NOMO-1 treated with dmso at 0.1 percent for 144 hours (cell line): ENCODE measurements around the gene PRMT3.
"Not testable (repeated sequence)": the region's sequence is repeated elsewhere in the genome, so short reads cannot be mapped to it uniquely, and the experiment has no call there.

ENCODE experiments used
- DNase-seq: peaks from one replicate; lab custom pipeline; 2025; ENCODE audit not compliant: unreplicated experiment; lab: John Stamatoyannopoulos, UW

The PRMT3 gene

DNA sequence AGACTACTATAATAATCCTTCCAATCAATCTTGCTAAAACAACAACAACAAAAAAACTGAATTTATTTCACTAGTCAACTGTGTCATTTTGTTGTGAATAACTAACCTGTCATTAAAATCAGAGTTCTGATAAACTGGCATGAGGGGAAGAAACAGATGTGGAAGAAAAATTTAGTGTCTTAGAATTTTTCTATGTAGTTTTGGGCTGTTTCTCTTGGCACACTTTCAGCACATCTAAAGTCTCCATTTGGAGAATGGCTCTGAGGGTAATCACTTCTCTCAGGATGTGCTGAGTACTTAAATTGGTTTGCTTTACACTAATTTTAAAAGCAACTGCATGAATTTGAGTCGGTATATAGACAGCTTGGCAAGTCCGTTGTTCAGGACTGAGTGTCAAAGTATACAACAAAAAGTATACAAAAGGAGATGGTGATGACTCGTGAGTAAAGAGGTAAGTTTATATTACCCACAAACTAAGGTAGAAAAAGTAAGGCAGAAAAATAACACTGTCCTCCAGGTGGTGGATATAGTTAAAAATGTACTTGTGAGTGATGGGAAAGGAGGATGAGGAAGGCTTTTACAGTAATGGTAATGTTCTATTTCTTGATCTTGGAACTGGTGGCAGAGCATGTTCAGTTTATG lies 13.8 kb upstream of the PRMT3 start:
- no peak for DNase-seq

DNA sequence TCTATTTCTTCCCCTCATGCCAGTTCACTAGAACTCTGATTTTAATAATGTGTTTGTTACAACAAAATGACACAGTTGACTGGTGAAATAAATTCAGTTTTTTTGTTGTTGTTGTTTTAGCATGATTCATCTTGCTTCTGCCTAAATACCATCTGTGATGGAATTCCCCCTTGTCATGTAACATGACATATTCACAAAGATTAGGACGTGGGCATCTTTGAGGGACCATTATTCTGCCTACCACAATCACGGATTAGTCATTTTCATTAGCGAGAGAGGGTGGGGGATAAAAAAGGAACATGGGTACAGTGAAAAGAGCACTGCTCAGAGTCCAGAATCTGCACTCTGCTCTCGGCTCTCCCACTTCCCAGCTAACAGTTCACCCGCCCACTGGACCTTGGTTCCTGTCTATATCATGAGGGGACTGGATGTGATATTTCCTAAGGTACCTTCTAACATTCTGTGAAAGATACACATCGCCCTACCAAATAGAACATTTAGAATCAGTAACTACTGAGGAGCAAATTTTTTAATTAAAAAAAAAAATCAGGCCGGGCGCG lies 12.7 kb upstream of the PRMT3 start:
- DNase-seq = no peak

DNA sequence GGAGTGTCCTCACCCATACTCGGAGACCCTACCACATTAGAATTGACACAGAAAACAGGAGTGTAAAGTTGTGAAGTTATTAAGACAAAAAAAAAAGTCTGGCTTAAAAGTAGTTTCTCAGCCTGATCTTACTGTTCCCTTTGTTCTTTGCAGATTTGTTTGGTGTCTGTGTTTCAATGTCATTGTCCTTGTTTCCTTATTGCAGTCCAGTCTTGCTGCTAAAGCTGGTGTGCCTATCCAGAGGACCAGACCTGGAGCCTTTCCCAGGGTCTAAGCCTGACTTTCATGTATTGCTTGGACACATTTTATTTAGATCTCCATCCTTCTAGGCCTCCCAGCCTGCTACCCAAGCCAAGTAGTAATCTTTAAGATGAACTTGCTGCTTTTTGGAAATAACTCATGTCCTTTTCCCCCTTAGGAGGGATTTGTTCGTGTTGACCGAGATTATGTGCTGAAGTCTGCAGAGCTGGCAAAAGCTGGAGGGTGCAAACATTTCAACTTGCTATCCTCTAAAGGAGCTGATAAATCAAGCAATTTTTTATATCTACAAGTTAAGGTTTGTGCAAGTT lies 11.3 kb upstream of the PRMT3 start:
- DNase-seq = no peak

DNA sequence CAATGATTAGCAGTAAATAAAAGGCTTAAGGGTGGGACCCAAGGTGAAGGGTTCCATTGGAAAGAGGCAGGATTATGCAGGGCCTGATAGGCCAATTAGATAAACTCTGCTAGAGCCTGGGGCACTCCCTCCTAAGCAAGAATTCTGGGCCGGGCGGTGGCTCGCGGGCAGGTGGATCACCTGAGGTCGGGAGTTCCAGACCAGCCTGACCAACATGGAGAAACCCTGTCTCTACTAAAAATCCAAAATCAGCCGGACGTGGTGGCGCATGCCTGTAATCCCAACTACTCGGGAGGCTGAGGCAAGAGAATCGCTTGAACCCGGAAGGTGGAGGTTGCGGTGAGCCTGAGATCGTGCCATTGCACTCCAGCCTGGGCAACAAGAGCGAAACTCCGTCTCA lies 1.5 kb upstream of the PRMT3 start:
- not testable (repeated sequence) for DNase-seq

DNA sequence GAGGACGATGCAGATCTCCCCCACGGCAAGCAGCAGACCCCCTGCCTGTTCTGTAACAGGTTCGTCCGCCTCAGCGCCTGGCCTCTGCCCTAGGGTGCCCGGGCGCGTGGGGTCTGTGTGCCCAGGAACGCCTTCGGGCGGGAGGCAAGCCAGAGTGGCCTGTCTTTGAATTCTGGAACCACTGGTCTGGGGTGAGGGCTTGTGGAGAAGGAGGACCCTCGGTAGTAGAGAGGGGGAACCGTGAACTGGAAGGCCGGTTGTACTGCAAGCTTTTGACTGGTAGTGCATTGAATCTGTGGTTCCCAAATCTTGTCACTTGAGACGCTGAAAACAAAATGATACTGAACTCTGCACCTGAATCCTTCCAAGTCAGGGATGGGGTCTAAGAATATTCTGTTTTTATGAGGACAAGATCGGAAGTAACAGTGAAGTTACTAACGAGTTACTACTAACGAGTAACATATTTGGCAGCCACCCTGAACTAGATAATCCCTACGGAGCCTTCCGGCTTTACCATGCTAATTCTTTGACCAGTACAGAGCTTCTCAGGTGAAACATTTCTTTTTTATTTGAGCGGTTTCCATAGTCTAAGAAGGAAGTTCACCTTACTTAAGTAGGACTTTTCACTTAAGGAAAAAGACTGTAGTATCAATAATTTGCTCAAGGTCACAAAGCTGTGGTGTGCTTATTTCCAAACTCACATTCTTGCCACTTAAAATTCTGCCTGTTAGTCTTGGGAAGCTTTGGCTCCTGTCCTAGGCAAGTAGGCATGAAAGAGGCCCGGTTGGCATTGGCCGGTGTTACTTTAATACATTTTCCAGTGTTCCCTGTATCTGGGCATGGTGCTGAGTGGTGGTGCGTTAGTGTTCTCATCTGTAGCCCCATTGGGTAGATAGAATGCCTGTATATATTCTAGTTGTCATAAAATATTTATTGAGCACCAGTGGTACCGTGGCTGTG lies 860 bp downstream of the PRMT3 start:
- DNase-seq = no peak

DNA sequence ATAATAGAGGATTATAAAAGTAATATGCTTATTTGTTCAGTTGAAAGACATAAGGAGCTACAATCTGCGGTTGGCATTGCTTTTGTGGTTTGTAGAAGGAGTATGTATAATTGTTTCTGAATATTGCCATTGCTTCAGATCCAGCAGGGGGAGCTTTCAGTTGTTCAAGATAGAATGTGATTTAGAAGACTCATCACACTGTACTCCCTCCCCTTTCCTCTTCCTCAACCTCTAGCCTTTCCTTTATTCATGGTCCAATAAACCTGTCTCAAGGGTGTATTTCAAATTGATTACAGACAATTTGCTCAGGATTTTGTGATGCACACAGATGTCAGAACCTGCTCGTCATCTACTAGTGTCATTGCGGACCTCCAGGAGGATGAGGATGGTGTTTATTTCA lies 9.8 kb downstream of the PRMT3 start:
- DNase-seq = peak; percentile 29

DNA sequence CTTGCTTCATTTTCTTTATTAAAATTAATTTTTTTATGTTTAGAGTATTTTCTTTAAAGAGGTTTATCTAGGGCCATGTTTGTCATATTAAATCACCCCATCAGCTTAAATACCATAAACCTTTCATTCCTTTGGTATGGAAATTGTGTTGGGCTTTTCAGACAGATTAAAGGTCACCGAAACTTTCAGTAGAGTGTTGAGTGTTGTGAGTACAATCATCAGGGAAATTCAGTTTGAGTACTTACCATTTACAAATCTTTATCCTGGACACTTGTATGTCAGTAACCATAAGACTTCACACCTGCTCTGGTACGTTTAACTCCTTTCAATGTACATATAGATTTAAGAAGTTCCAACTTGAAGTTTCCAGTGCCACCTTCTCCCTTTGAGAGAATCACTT lies 12.0 kb downstream of the PRMT3 start:
- DNase-seq = no peak

DNA sequence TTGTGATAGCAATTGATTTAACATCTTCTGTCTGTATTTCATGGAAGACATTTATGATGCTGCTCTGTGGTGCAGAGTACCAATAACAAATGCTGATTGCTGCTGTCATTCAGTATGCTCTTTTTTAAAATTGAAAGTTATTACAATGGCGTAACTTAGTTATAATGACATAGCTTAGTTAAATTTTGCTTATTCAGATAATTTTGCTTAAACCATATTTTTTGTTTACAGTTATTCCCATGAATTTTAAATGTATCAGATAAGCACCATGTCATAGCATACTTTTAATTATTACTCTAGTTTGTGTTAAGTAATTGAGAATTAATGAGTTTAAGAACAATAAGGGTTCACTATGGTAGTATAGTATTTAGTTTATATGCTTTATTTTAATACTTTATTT lies 15.5 kb downstream of the PRMT3 start:
- no peak for DNase-seq

DNA sequence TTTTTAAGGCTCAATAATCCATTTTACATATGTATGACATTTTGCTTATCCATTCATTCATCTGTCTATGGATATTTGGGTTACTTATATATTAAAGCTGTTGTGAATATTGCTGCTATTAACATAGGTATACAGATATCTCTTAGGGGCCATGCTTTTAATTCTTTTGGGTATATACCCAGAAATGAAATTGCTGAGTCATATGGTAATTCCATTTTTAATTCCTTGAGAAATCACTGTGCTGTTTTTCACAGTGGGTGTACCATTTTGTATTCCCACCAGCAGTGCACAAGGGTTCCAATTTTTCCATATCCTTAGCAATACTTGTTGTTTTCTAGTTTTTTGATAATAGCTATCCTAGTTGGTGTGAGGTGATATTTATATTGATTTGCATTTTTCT lies 19.0 kb downstream of the PRMT3 start:
- no peak for DNase-seq

DNA sequence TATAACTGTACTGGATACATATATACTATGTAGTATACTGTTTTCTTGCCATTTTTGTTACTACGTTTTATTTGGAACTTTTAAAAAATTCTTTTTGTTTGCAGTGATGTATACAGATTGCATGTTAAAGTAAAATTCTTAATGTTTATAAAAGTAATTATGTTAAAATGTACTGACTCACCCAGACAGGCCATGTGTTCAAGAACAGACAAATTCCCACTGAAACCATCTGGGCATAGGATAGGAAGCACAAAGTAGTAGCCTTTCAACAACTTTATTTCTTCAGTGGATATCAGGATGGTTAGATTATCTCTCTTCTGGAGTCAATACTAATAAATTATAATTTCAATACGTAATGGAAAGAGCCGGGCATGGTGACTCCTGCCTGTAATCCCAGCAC lies 19.8 kb downstream of the PRMT3 start:
- no peak for DNase-seq

DNA sequence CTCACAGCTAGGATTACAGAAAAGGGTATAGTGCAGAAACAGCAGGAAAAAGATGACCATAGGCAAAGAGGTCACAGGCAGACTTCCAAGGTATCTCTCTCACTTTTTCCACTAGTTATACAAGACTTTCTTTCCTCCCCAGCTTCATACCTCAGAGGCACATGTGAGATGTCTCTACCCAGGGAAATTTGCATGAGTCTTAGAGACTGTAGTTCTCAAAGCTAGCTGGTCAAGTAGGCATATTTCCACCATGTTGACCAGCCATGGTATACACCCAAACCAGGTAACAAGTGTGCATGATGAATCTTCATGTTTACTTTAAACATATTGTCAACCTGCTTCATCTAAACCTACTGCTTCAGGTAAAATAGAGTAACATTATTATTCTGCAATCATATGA lies 27.9 kb downstream of the PRMT3 start:
- no peak for DNase-seq

DNA sequence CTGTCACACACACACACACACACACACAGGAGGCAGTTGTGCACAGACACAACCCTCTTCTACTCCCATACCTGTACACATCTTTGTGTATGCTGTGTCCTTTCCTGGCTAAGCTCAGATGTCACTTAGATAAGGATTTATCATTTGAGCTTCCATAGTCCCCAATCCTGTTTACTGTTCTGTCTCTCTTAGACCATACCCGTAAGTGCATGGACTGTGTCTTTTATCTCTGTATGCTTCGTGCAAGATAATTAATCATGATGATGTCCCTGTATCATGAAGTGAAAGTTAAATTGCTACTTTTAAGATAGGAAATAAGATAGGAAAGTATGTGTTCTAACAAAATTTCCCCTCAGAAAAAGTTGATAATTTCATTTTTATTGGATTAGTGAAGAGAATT lies 30.3 kb downstream of the PRMT3 start:
- DNase-seq = no peak

DNA sequence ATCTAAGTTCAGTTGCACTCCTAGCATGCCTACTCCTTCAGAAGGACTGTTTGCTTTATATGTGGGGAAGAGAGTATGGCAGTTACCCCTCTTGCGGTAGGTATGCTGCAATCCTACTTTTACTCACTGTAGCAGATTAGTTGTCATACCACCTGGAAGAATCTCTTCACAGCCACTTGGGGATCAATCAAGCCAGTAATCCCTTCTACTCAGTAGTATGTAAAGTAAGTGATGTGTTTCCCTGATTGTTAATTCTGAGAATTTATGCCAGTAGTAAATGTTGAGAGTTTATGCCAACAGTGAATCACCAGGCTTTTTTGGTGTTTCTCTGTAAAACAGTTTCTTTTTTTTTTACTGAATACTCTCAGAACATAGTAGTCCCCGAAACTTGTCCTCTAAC lies 34.4 kb downstream of the PRMT3 start:
- DNase-seq = no peak

DNA sequence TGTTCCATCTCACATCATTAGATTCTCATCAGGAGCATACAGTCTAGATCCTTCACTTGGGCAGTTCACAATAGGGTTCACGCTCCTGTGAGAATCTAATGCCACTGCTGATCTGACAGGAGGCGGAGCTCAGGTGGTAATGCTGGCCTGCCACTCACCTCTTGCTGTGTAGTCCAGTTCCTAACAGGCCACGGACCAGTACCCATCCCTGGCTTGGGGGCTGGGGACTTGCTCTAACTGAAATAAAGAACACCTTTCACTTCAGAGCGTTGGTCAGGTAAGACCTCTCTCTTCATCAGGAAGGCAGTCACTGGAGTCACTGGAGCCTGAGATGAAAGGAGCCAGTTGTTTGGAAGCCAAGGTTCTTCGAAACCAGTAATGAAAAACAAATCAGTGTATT lies 41.7 kb downstream of the PRMT3 start:
- DNase-seq = no peak

DNA sequence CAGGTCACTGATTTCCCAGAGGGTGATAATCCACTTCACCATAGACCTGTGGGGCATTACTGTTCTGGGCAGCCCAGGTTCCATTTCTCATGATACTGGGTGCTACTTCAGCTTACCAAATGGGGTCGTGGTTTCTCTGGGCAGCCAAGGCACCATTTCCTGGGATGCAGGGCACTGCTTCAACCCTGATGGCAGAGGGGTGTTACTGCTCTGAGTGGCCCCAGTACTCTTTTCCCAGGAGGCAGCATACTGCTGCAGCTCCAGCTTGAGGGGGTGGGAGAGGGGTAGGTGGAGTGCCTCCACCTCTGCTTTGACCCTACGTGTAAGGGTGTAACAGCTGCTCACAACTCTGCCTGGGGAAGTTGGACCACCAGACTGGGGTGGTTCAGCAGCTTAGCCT lies 51.1 kb downstream of the PRMT3 start:
- DNase-seq = no peak

DNA sequence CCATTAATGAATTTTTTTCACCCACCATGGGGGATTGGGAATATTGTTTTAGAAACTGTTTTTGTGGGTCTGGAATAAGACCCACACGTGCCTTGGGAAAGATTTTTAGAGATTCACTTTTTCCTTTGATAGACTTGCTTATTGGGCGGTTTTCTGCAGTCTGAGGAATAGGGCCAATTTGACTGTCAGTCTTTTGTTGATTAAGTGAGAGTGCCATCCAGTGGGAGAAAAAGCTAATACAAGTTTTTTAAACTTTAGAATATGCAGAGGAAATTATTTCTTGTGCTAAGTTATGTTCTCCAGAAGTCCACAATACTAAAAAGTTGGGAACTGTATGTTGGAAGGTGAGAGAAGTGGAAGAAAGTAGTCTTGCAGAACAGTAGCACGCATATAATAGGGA lies 56.1 kb downstream of the PRMT3 start:
- DNase-seq = no peak

DNA sequence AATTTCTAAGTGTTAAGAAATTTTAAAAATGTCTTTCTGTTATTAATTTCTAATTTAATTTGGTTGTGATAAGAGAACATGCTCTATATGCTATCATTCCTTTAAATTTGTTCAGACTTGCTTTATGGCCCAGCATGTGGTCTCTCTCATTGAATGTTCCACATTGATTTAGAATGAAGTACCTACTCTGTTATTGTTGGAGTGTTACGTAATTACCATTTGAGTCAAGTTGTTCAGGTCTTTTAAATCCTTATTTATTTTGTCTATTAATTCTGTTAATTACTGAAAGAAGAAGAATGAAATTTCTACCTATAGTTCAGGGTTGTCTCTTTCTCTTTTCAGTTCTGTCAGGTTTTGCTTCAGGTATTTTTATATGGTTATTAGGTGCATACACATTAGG lies 57.0 kb downstream of the PRMT3 start:
- DNase-seq = no peak

DNA sequence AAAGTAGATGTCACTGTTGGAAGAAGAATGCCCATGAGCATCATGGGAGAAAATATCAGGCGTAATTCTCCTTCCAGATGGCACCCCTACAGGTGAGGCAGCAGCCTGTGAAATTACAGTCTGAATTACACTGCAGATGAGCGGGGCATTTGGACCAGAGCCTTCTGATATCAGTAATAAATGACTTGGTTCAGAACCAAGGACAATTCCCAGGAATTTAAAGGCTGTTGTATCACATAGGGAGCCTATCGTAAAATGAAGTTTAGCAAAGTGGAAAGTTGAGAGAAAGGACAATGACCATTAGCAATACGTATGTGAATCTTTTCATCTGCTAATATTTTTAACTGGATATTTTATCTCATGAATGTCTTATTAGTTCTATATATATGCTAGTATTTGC lies 61.3 kb downstream of the PRMT3 start:
- DNase-seq = no peak

DNA sequence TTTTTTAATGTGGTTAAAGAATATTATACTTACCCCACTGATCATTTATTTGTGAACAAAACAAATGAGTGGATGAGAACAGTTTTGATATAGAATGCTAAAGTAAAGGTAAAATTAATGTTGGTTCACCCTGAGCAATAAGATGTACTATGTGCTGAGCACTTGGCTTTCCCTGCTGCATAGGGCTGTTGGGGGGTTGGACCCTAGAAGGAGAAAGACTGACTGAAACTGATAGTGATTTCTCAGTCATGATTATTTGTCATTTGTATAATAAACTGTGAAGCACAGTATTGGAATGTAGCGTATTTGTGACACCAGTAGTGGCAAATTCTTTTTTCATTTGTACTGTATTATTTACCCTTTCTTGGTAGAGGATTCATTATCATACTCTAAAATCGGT lies 63.3 kb downstream of the PRMT3 start:
- DNase-seq = no peak

DNA sequence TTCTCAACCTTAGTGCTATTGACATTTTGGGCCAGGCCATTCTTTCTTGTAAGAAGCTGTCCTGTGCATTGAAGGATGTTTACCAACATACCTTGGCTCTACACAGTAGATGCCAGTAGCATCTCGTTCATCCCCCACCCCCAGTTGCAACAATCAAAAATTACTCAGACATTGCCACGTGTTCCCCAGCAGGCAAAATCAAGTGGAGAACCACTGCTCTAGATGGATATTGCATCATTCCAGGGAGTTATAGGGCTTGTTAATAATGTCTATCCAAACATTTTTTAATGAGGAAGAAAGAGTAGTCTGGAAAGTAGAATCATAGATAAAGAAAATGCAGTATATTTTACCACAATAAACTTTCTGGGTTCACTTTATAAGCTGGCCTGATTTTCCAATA lies 64.1 kb downstream of the PRMT3 start:
- DNase-seq = no peak

DNA sequence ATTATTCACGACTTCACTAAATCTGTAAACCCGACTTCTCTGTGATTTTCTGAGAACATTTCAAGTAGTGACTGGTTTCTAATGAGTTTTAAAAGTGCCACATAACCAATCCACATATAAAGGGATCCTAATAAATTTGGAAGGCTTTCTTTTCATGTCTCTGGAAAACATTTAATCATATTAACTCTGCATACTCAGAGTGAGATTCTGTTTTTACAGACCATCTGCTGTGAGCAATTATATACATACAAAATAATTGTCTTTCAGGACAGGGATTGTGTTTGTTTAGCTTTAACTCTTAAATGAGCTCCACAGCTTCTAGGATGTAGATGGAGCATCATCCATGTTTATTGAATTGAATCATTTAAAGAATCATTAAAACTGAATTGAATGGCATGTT lies 65.1 kb downstream of the PRMT3 start:
- no peak for DNase-seq
